Mesenchymal stem cell (in vitro differentiated cells and primary cell): ENCODE data around the gene SMARCC2.

Experiments
- DNase-seq: peaks from one replicate; pipeline ENCODE4 v3.0.0-alpha.2; 2013
- H2AFZ ChIP-seq: one replicate; pipeline ENCODE4 v1.6.1; 2013; ENCODE audit warnings: low read depth, mild to moderate bottlenecking, control low read depth, inconsistent platforms, low read length, moderate library complexity
- H2AK5ac ChIP-seq: 2 replicates; pipeline ENCODE4 v1.6.1; 2013; ENCODE audit warnings: low read length, moderate library complexity, mild to moderate bottlenecking, inconsistent platforms; ENCODE audit not compliant: severe bottlenecking
- H2BK120ac ChIP-seq: one replicate; pipeline ENCODE4 v1.6.1; 2013; ENCODE audit warnings: low read depth, mild to moderate bottlenecking, inconsistent platforms, low read length, moderate library complexity
- H2BK12ac ChIP-seq, 2 experiments: one replicate each; pipeline ENCODE4 v1.6.1; 2013; ENCODE audit warnings: inconsistent platforms in 2 of 2, low read length in 2 of 2, mild to moderate bottlenecking in 2 of 2, moderate library complexity in 2 of 2, control low read depth in 1 of 2
- H2BK15ac ChIP-seq: one replicate; pipeline ENCODE4 v1.6.1; 2013; ENCODE audit warnings: mild to moderate bottlenecking, low read depth, inconsistent platforms; ENCODE audit not compliant: poor library complexity, severe bottlenecking
- H2BK5ac ChIP-seq: 2 replicates; pipeline ENCODE4 v1.6.1; 2013; ENCODE audit warnings: low read depth, mild to moderate bottlenecking, low read length, control low read depth, inconsistent platforms; ENCODE audit not compliant: poor library complexity, severe bottlenecking
- H3K14ac ChIP-seq, 2 experiments: one replicate each; pipeline ENCODE4 v1.6.1; 2013; ENCODE audit warnings: inconsistent platforms in 2 of 2, low read length in 2 of 2, control low read depth in 1 of 2, mild to moderate bottlenecking in 1 of 2, moderate library complexity in 1 of 2
- H3K18ac ChIP-seq, 2 experiments: one replicate each; pipeline ENCODE4 v1.6.1; 2013; ENCODE audit warnings: inconsistent platforms in 2 of 2, low read length in 2 of 2, control low read depth in 1 of 2, low read depth in 1 of 2, mild to moderate bottlenecking in 1 of 2
- H3K23ac ChIP-seq, 2 experiments: one replicate each; pipeline ENCODE4 v1.6.1; 2013; ENCODE audit warnings: inconsistent platforms in 2 of 2, low read length in 2 of 2, mild to moderate bottlenecking in 2 of 2, moderate library complexity in 2 of 2, control low read depth in 1 of 2
- H3K27ac ChIP-seq: 2 replicates; pipeline ENCODE4 v1.5.1; 2013; ENCODE audit warnings: mild to moderate bottlenecking, moderate library complexity, low read length, control low read depth, inconsistent platforms; ENCODE audit not compliant: poor library complexity, severe bottlenecking
- H3K27me3 ChIP-seq, 2 experiments: 2 replicates each; pipeline versions ENCODE4 v1.6.1 to v1.7.0; 2013; ENCODE audit warnings: low read length in 2 of 2, mild to moderate bottlenecking in 2 of 2, moderate library complexity in 2 of 2, control low read depth in 1 of 2, inconsistent platforms in 1 of 2; ENCODE audit not compliant: control insufficient read depth in 1 of 2, insufficient read depth in 1 of 2
- H3K36me3 ChIP-seq, 2 experiments: 2 replicates each; pipeline versions ENCODE4 v1.6.1 to v1.7.0; 2013; ENCODE audit warnings: low read length in 2 of 2, control low read depth in 1 of 2, inconsistent platforms in 1 of 2, low read depth in 1 of 2, mild to moderate bottlenecking in 1 of 2; ENCODE audit not compliant: insufficient read depth in 2 of 2, control insufficient read depth in 1 of 2
- H3K4ac ChIP-seq, 2 experiments: one replicate each; pipeline ENCODE4 v1.6.1; 2013; ENCODE audit warnings: inconsistent platforms in 2 of 2, low read length in 2 of 2, mild to moderate bottlenecking in 2 of 2, moderate library complexity in 2 of 2, control low read depth in 1 of 2, low read depth in 1 of 2
- H3K4me1 ChIP-seq: 2 replicates; pipeline ENCODE4 v1.6.1; 2013; ENCODE audit warnings: low read depth, low read length, control low read depth; ENCODE audit not compliant: control insufficient read depth, insufficient read depth
- H3K4me2 ChIP-seq: 2 replicates; pipeline ENCODE4 v1.6.1; 2013; ENCODE audit warnings: low read length, mild to moderate bottlenecking, inconsistent platforms; ENCODE audit not compliant: poor library complexity, severe bottlenecking
- H3K4me3 ChIP-seq, 2 experiments: 2 replicates each; pipeline versions ENCODE4 v1.5.1 to v1.7.0; 2013; ENCODE audit warnings: low read length in 2 of 2, mild to moderate bottlenecking in 2 of 2, control low read depth in 1 of 2, low read depth in 1 of 2; ENCODE audit not compliant: insufficient read depth in 1 of 2
- H3K79me1 ChIP-seq: replicated peaks from 2 replicates; pipeline ENCODE4 v1.6.1; 2013; ENCODE audit warnings: mild to moderate bottlenecking, control low read depth, low read length, inconsistent platforms; ENCODE audit not compliant: poor library complexity, severe bottlenecking
- H3K9ac ChIP-seq: 2 replicates; pipeline ENCODE4 v1.7.0; 2013; ENCODE audit warnings: mild to moderate bottlenecking, low read length, moderate library complexity
- H3K9me3 ChIP-seq: 2 replicates; pipeline ENCODE4 v1.7.0; 2013; ENCODE audit warnings: mild to moderate bottlenecking, low read length; ENCODE audit not compliant: control insufficient read depth
- H4K8ac ChIP-seq: one replicate; pipeline ENCODE4 v1.6.1; 2013; ENCODE audit warnings: inconsistent platforms, mild to moderate bottlenecking, low read length, moderate library complexity
- H4K91ac ChIP-seq: one replicate; pipeline ENCODE4 v1.6.1; 2013; ENCODE audit warnings: mild to moderate bottlenecking, low read length, inconsistent platforms
- WGBS: methylation state at CpG from one replicate; pipeline ENCODE4 v1.1.7; 2013; ENCODE audit warnings: mixed read lengths; 5-methylcytosine and 5-hydroxymethylcytosine counted together

SMARCC2 gene

DNA sequence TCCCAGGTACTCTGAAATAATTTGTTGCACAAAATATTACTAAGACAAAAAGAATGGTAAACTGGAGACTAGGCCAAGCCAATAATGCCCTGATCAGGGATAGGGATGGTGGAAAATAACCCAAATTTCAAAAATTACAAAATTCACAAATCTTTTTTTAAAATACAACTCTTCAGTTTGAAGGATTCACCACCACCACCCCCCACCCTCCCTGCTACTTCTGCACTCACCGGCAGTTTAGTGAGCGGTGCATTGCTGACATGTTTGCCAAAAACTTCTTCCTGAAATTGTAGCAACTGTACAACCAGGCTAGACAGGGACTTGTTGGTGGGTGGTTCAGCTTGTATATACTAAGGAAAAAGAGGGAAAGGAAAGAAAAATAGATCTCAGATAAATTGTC lies 2.3 kb downstream of the SMARCC2 start:
- Histone ChIP-seq H3K27me3 (no peaks in the 10 kb centered on the region), H2BK12ac (no peak overlapping the region), H2BK15ac (no peak overlapping the region), H3K23ac (no peak overlapping the region), H3K9ac (peak overlapping the region; percentile 90), H3K14ac (no peak overlapping the region), H4K8ac (no peak overlapping the region), H3K4me3 (peak overlapping the region in 1 of 2 experiments; percentile 16), H3K27ac (no peak overlapping the region), H3K4ac (no peak overlapping the region), H3K36me3 (peaks cover 16 to 44% of the 10 kb centered on the region in 2 experiments), H3K4me2 (no peak overlapping the region), H2BK5ac (no peak overlapping the region), H3K9me3 (no peaks in the 10 kb centered on the region), H2AK5ac (no peak overlapping the region), H3K79me1 (peaks cover 11% of the 10 kb centered on the region), H3K4me1 (peaks cover 6% of the 10 kb centered on the region), H3K18ac (no peak overlapping the region), H2BK120ac (no peak overlapping the region), H2AFZ (no peak overlapping the region), H4K91ac (no peak overlapping the region)
- no peak for DNase-seq
- no CpG with 5 or more reads among the region's 2 CpGs for WGBS

DNA sequence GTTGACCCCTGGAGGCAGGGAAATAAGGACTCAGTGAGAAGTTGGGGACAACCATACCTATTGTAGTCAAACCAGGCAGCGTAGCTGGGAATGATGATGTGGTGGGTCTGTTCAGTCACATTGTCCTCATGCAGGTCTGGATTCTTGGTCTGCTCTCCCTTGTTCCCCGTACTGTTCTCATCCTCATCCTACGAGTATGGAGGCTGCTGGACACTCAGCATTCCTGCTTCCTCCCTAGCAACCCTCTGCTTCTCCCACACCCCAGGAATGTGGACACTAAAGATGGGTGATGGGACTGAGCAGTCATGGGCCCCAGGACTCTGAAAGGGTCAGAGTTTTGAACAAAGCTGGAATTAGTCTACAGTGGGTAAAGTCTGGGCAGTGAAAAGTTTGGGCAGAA lies 10.9 kb downstream of the SMARCC2 start:
- Histone ChIP-seq H3K4me1 (no peaks in the 10 kb centered on the region), H3K18ac (no peak overlapping the region), H2BK120ac (no peak overlapping the region), H2AFZ (no peak overlapping the region), H4K8ac (no peak overlapping the region), H3K27me3 (no peaks in the 10 kb centered on the region), H2BK12ac (no peak overlapping the region), H3K4me3 (no peak overlapping the region), H2BK15ac (no peak overlapping the region), H3K4ac (no peak overlapping the region), H3K14ac (no peak overlapping the region), H3K4me2 (no peak overlapping the region), H3K79me1 (peaks cover 32% of the 10 kb centered on the region), H4K91ac (no peak overlapping the region), H3K36me3 (peaks cover 62 to 86% of the 10 kb centered on the region in 2 experiments), H3K9ac (no peak overlapping the region), H3K23ac (no peak overlapping the region), H2BK5ac (no peak overlapping the region), H3K9me3 (no peaks in the 10 kb centered on the region), H3K27ac (no peak overlapping the region), H2AK5ac (no peak overlapping the region)
- no CpG with 5 or more reads among the region's 3 CpGs for WGBS
- no peak for DNase-seq

DNA sequence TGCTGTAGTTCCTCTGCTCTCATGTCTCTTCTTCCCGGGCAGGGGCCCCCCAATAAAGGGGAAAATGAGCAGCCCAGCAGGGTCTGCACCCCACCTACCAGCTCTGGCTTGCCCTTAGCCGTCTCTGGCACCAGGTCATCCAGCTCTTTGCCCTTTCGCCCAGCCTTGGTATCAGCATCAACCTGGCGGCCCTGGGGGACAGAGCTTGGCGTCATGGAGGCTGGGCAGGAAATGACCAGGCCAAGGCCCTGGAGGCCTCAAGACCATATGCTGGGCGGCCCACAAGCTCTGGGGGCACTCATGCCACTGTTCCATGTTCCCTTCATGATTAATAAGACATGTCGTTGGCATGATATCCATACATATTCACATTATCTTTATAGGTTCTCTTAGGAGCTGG lies 16.4 kb downstream of the SMARCC2 start:
- no peak overlapping the region for H3K14ac ChIP-seq
- no peak overlapping the region for H2BK120ac ChIP-seq
- no peaks in the 10 kb centered on the region for H3K27me3 ChIP-seq
- no peak for DNase-seq
- no peak overlapping the region for H4K91ac ChIP-seq
- H3K27ac ChIP-seq, result no peak overlapping the region
- no peak overlapping the region for H2BK12ac ChIP-seq
- 97% methylated on average over 5 of the region's 7 CpGs for WGBS
- peaks cover 2% of the 10 kb centered on the region for H3K4me1 ChIP-seq
- H3K79me1 ChIP-seq, result peaks cover 21% of the 10 kb centered on the region
- no peak overlapping the region for H3K9ac ChIP-seq
- no peak overlapping the region for H4K8ac ChIP-seq
- H3K23ac ChIP-seq, result no peak overlapping the region
- H3K4me2 ChIP-seq, result no peak overlapping the region
- H3K4me3 ChIP-seq, result no peak overlapping the region
- H3K18ac ChIP-seq, result no peak overlapping the region
- H2BK5ac ChIP-seq, result no peak overlapping the region
- no peak overlapping the region for H2AFZ ChIP-seq
- H2BK15ac ChIP-seq, result no peak overlapping the region
- H2AK5ac ChIP-seq, result no peak overlapping the region
- no peak overlapping the region for H3K4ac ChIP-seq
- no peaks in the 10 kb centered on the region for H3K9me3 ChIP-seq
- peaks cover 75 to 91% of the 10 kb centered on the region in 2 experiments for H3K36me3 ChIP-seq

DNA sequence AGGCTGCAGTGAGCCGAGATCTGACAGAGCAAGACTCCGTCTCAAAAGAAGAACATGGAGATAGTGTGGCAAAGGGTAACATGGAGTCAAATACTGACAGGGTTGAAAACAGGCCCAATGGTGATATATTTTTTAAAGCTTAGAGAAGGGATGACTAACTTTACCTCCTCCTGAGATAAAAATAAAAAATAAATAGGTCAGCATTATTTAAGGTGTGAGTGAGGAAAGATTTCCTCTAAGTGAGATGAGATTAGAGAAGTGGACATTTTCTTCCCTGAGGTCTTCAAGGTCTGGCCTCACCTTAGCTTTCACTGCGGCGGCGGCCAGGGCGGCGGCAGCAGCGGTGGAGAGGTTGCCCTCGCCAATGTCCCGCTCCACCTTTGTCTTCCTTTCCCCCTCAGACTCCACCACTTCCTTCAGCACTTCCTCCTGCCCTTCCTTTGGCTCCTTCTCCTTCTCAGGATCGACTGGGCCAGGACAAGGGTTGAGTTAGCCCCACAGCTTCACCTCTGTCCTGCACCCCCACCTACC lies 20.0 kb downstream of the SMARCC2 start:
- WGBS, result 96% methylated on average over 11 of the region's 11 CpGs
- Histone ChIP-seq H3K4me3 (peak overlapping the region in 1 of 2 experiments; percentile 8), H2BK5ac (no peak overlapping the region), H2BK12ac (no peak overlapping the region), H3K27me3 (no peaks in the 10 kb centered on the region), H3K79me1 (peaks cover 14% of the 10 kb centered on the region), H3K4me1 (peaks cover 7% of the 10 kb centered on the region), H2AK5ac (no peak overlapping the region), H3K9me3 (no peaks in the 10 kb centered on the region), H4K91ac (no peak overlapping the region), H4K8ac (no peak overlapping the region), H2AFZ (no peak overlapping the region), H3K4me2 (no peak overlapping the region), H3K9ac (no peak overlapping the region), H3K27ac (no peak overlapping the region), H2BK120ac (no peak overlapping the region), H3K36me3 (peaks cover 89 to 93% of the 10 kb centered on the region in 2 experiments), H3K14ac (no peak overlapping the region), H3K18ac (no peak overlapping the region), H2BK15ac (no peak overlapping the region), H3K23ac (no peak overlapping the region), H3K4ac (no peak overlapping the region)
- no peak for DNase-seq
